Glutamatergic neuron (in vitro differentiated cells): ENCODE results near the gene SGSH. TPM values are rescaled to one million over a fixed set of nuclear protein-coding genes. Genes with fewer than 3 reads are reported as not detected.

Experiments
- DNase-seq: peaks from one replicate; pipeline ENCODE4 v3.0.0; 2022
- H3K27ac Mint-ChIP-seq: one replicate; pipeline ENCODE4 v1.8.0; 2020; ENCODE audit warnings: mild to moderate bottlenecking, mixed read lengths, inconsistent platforms; ENCODE audit not compliant: unreplicated experiment
- H3K27me3 Mint-ChIP-seq: one replicate; pipeline ENCODE4 v1.8.0; 2020; ENCODE audit warnings: mild to moderate bottlenecking, moderate library complexity, mixed read lengths, inconsistent platforms; ENCODE audit not compliant: unreplicated experiment
- H3K36me3 Mint-ChIP-seq: one replicate; pipeline ENCODE4 v1.8.0; 2020; ENCODE audit warnings: mild to moderate bottlenecking, mixed read lengths, inconsistent platforms; ENCODE audit not compliant: unreplicated experiment
- H3K4me1 Mint-ChIP-seq: one replicate; pipeline ENCODE4 v1.8.0; 2020; ENCODE audit warnings: mild to moderate bottlenecking, low read depth, mixed read lengths, inconsistent platforms; ENCODE audit not compliant: unreplicated experiment
- H3K4me3 Mint-ChIP-seq: one replicate; pipeline ENCODE4 v1.8.0; 2020; ENCODE audit warnings: mild to moderate bottlenecking, mixed read lengths, inconsistent platforms; ENCODE audit not compliant: unreplicated experiment
- H3K9me3 Mint-ChIP-seq: one replicate; pipeline ENCODE4 v1.8.0; 2020; ENCODE audit warnings: mild to moderate bottlenecking, moderate library complexity, mixed read lengths, inconsistent platforms; ENCODE audit not compliant: unreplicated experiment
- total RNA-seq: library from RNA; stranded (reverse); fragmentation: NEBNext Ultra II Directional; extraction: Animal tissue kit (Norgen Biotek cat#: 25700); gene quantifications from one replicate; pipeline ENCODE4 v1.2.1, GENCODE V29; 2021; ENCODE audit not compliant: unreplicated experiment
- TF ChIP-seq, protein P1 (sequence below): fragments of 200-600 bp; sonication (generic); IDR thresholded peaks from one replicate; pipeline ENCODE4 v1.5.0; 2021; ENCODE audit not compliant: partially characterized antibody, unreplicated experiment

The SGSH gene
- total RNA-seq, 1 donor from 2014 or later: 17.3 TPM

DNA sequence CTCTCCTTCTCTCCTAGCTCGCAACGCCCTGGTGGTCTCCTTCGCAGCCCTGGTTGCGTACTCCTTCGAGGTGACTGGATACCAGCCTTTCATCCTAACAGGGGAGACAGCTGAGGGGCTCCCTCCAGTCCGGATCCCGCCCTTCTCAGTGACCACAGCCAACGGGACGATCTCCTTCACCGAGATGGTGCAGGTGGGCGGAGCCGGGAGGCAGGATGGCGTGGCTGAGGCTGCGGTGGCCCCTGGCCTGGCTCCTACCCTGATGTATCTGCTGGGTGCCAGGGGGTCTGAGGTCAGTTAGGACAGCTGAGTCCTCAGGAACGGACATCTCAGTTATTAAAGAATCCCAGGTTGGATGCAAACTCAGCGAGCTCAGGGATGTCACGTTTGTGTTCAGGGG is 16.8 kb upstream of the SGSH start:
- TF ChIP-seq, protein P1, sequence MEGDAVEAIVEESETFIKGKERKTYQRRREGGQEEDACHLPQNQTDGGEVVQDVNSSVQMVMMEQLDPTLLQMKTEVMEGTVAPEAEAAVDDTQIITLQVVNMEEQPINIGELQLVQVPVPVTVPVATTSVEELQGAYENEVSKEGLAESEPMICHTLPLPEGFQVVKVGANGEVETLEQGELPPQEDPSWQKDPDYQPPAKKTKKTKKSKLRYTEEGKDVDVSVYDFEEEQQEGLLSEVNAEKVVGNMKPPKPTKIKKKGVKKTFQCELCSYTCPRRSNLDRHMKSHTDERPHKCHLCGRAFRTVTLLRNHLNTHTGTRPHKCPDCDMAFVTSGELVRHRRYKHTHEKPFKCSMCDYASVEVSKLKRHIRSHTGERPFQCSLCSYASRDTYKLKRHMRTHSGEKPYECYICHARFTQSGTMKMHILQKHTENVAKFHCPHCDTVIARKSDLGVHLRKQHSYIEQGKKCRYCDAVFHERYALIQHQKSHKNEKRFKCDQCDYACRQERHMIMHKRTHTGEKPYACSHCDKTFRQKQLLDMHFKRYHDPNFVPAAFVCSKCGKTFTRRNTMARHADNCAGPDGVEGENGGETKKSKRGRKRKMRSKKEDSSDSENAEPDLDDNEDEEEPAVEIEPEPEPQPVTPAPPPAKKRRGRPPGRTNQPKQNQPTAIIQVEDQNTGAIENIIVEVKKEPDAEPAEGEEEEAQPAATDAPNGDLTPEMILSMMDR: no peak
- H3K36me3 Mint-ChIP-seq: peaks cover 17% of the 10 kb centered on the region
- peaks cover 2% of the 10 kb centered on the region for H3K27me3 Mint-ChIP-seq

DNA sequence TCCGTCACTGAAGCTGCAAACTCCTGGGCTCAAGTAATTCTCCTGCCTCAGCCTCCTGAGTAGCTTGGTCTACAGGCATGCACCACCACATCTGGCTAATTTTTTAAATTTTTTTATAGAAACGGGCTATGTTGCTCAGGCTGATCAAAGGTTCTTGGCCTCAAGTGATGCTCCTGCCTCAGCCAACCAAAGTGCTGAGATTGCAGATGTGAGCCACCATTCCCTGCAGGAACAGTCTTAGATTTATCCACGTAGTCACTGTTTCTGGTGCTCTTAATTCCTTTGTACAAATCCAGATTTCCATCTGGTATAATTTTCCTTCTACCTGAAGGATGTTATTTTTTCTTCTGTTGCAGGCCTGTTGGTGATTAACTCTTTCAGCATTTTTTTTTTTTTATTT is 13.1 kb upstream of the SGSH start:
- H3K4me1 Mint-ChIP-seq: no peaks in the 10 kb centered on the region
- peaks cover 9% of the 10 kb centered on the region for H3K9me3 Mint-ChIP-seq
- no peak overlapping the region for H3K4me3 Mint-ChIP-seq
- no peaks in the 10 kb centered on the region for H3K27me3 Mint-ChIP-seq
- no peak for DNase-seq
- H3K27ac Mint-ChIP-seq: no peak overlapping the region
- H3K36me3 Mint-ChIP-seq: peaks cover 22% of the 10 kb centered on the region
- TF ChIP-seq, protein P1: no peak

More for the DNA sequence above, 16.8 kb upstream of the SGSH start:
- no peak overlapping the region for H3K4me3 Mint-ChIP-seq
- no peak overlapping the region for H3K27ac Mint-ChIP-seq
- peaks cover 8% of the 10 kb centered on the region for H3K9me3 Mint-ChIP-seq
- DNase-seq: no peak
- H3K4me1 Mint-ChIP-seq: no peaks in the 10 kb centered on the region

DNA sequence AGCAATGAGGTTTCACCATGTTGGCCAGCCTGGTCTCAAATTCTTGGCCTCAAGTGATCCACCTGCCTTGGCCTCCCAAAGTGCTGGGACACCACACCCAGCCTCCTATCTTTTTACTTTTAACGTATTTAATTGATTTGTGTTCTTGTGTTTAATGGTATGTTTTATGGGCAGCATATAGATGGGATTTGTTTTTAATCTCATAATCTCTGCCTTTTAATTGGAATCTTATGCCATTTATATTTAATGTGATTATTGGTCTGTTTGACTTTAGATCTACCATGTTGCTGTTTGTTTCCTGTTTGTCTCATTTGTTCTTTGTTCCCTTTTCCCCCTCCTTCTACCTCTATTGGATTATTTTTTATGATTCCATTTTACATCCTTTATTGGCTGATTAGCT is 12.3 kb upstream of the SGSH start:
- H3K4me3 Mint-ChIP-seq: no peak overlapping the region
- H3K9me3 Mint-ChIP-seq: peaks cover 9% of the 10 kb centered on the region
- no peak overlapping the region for H3K27ac Mint-ChIP-seq
- TF ChIP-seq, protein P1: no peak
- H3K27me3 Mint-ChIP-seq: no peaks in the 10 kb centered on the region
- DNase-seq: no peak
- peaks cover 22% of the 10 kb centered on the region for H3K36me3 Mint-ChIP-seq
- no peaks in the 10 kb centered on the region for H3K4me1 Mint-ChIP-seq

DNA sequence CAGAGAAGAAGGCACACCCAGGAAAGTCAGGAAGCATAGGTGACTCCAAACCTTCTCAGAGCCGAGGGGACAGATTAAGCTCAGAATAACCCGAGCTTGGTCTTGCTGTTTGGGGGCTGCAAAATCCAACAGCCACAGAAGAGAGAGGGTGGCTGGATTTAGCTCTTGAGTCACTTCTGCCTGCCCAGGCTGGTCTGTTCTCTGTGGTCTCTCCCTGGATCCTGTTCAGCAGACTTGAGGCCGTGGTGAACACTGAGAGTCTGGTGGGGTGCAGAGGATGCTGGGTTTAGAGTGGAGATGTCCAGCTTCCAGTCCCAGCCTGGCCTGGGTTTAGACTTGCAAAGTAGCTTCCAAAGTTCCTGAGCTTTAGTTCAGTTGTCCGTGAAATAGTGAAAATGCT is 8.9 kb upstream of the SGSH start:
- peaks cover 2% of the 10 kb centered on the region for H3K4me1 Mint-ChIP-seq
- peaks cover 8% of the 10 kb centered on the region for H3K9me3 Mint-ChIP-seq
- H3K27me3 Mint-ChIP-seq: peaks cover 3% of the 10 kb centered on the region
- peaks cover 19% of the 10 kb centered on the region for H3K36me3 Mint-ChIP-seq
- no peak overlapping the region for H3K4me3 Mint-ChIP-seq
- DNase-seq: no peak
- TF ChIP-seq, protein P1: no peak
- H3K27ac Mint-ChIP-seq: no peak overlapping the region

DNA sequence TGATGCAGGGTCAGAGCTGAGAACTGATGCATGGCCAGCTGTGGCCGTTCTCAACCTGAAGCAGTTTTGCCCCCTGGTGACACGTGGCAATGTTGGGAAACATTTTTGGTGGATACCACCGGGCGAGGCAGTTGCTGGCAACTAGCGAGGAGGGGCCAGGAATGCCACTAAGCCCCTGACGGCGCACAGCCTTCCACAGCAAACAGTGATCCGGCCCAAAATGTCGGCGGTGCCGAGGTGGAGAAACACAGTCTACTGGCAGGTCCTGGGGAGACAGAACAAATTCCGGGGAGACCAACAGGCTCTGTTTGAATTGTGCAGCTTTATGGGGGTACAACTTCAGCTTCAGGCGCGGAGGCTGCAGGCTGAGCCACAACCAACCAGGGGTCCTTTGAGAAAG is 8.3 kb upstream of the SGSH start:
- Mint-ChIP-seq H3K36me3 (peaks cover 18% of the 10 kb centered on the region), H3K27me3 (peaks cover 3% of the 10 kb centered on the region)

More for the DNA sequence above, 8.3 kb upstream of the SGSH start:
- no peak for DNase-seq
- Mint-ChIP-seq H3K9me3 (peaks cover 8% of the 10 kb centered on the region), H3K4me1 (peaks cover 3% of the 10 kb centered on the region), H3K4me3 (no peak overlapping the region), H3K27ac (no peak overlapping the region)
- TF ChIP-seq, protein P1: no peak
